Prostate gland (tissue), 2 donors: ENCODE measurements around the gene TTBK1. TPM values are rescaled to one million over a fixed set of nuclear protein-coding genes. Genes with fewer than 3 reads are reported as not detected.

Source experiments
- DNase-seq: peaks from one replicate; pipeline ENCODE4 v3.0.0-alpha.2; 2019; ENCODE audit warnings: low spot score
- H3K27ac ChIP-seq, 2 donors: fragments of 200-600 bp; sonication (generic); 2 replicates each; pipeline ENCODE4 v1.5.1; 2017 to 2019
- H3K27me3 ChIP-seq: fragments of 200-600 bp; sonication (generic); replicated peaks from 2 replicates; pipeline ENCODE4 v1.5.1; 2019; ENCODE audit not compliant: insufficient read depth
- H3K36me3 ChIP-seq, 2 donors: fragments of 200-600 bp; sonication (generic); 1 replicate in 1 of 2; 2 replicates in 1 of 2; pipeline versions ENCODE4 v1.5.1 to v1.8.1; 2017 to 2019
- H3K4me1 ChIP-seq: fragments of 200-600 bp; sonication (generic); replicated peaks from 2 replicates; pipeline ENCODE4 v1.5.1; 2019
- H3K4me3 ChIP-seq, 2 donors: fragments of 200-600 bp; sonication (generic); 2 replicates each; pipeline ENCODE4 v1.5.1; 2017 to 2019
- H3K9me3 ChIP-seq: fragments of 200-600 bp; sonication (generic); 2 replicates; pipeline ENCODE4 v1.5.1; 2017
- POLR2A ChIP-seq: fragments of 450-650 bp; IDR thresholded peaks from one replicate; pipeline ENCODE4 v1.6.1; 2016; ENCODE audit warnings: antibody characterized with exemption, mild to moderate bottlenecking
- POLR2AphosphoS5 ChIP-seq: sonication (generic); formaldehyde crosslinking; IDR thresholded peaks from one replicate; pipeline ENCODE4 v1.6.1; 2017; ENCODE audit warnings: antibody characterized with exemption
- WGBS: methylation state at CpG from one replicate; pipeline ENCODE4 v1.1.5; 2018; 5-methylcytosine and 5-hydroxymethylcytosine counted together
- intact Hi-C: fragments of 100-400 bp; cut with DNase I; formaldehyde crosslinking; loops from one replicate; pipeline ENCODE4 v1.14.2; 2022
- total RNA-seq, 2 donors: library from RNA; depleted of rRNA; stranded (reverse); fragments of >200 nt; gene quantifications; one replicate each; pipeline ENCODE4 v1.1.0, GENCODE V29; 2016
- TF ChIP-seq, protein P1 (sequence below), 4 experiments: fragments of 200-600 bp in 2 of 4; fragments of 450-650 bp in 2 of 4; sonication (generic) in 2 of 4; IDR thresholded peaks; 1 replicate in 3 of 4; 2 replicates in 1 of 4; pipeline ENCODE4 v1.5.1; 2016 to 2019; ENCODE audit warnings: antibody characterized with exemption in 4 of 4, mild to moderate bottlenecking in 2 of 4, moderate library complexity in 2 of 4

The TTBK1 gene
- total RNA-seq, 2 donors from 2014 or later, result 0.18 to 0.62 TPM

DNA sequence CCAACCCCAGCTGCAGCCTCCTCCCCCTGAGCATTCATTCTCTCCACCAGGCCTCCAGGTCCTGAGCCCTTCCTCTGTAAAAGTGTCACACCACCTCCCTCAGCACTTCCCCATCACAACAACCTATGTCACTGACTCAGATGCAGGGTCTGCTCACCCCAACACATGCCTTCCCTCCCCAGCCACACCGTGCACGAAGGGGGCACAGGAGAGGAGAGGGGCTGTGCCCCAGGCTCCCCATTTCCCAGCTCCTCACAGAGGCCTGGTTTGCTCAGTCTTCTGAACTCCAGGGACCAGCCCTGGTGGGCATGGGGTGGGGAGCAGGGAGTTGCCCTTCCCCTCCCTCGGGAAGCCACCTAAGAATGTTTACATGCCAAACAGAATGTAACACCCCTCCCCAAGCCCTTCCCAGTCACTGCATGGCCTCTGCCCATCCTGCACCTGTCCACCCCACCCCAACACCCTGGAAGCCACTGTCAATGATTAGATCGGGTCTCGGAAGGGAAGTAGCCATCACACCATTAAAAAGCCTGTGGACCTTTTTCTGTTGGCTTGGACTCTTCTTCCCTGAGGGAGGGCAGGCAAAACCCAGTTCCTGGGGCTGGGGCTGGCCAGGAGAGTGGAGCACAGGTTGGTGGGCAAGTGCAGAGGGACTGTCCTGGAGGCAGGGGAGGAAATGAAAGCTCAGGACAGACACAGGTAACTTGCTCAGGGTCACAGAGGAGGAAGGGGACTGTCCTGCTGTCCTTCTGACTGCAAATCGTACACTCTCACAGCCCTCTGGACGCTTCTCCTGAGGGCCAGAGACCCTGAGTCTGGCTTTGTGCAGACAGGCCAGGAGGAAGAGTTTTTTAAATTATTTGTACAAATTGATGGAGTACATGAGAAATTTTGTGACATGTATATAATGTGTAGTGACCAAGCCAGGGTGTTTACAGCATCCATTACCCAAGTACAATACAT, 44.7 kb downstream of the TTBK1 start:
- H3K27me3 ChIP-seq, result peaks cover 3% of the 10 kb centered on the region
- no peaks in the 10 kb centered on the region for H3K36me3 ChIP-seq
- H3K27ac ChIP-seq, result no peak overlapping the region
- no peak overlapping the region for H3K4me3 ChIP-seq
- no peaks in the 10 kb centered on the region for H3K9me3 ChIP-seq
- intact Hi-C loops, result no loop called here
- no peak for DNase-seq
- TF ChIP-seq, protein P1, sequence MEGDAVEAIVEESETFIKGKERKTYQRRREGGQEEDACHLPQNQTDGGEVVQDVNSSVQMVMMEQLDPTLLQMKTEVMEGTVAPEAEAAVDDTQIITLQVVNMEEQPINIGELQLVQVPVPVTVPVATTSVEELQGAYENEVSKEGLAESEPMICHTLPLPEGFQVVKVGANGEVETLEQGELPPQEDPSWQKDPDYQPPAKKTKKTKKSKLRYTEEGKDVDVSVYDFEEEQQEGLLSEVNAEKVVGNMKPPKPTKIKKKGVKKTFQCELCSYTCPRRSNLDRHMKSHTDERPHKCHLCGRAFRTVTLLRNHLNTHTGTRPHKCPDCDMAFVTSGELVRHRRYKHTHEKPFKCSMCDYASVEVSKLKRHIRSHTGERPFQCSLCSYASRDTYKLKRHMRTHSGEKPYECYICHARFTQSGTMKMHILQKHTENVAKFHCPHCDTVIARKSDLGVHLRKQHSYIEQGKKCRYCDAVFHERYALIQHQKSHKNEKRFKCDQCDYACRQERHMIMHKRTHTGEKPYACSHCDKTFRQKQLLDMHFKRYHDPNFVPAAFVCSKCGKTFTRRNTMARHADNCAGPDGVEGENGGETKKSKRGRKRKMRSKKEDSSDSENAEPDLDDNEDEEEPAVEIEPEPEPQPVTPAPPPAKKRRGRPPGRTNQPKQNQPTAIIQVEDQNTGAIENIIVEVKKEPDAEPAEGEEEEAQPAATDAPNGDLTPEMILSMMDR (IDR thresholded peaks at IDR 0.05), result no peak
- H3K4me1 ChIP-seq, result no peaks in the 10 kb centered on the region
- WGBS, result 62% methylated on average over 7 of the region's 7 CpGs

DNA sequence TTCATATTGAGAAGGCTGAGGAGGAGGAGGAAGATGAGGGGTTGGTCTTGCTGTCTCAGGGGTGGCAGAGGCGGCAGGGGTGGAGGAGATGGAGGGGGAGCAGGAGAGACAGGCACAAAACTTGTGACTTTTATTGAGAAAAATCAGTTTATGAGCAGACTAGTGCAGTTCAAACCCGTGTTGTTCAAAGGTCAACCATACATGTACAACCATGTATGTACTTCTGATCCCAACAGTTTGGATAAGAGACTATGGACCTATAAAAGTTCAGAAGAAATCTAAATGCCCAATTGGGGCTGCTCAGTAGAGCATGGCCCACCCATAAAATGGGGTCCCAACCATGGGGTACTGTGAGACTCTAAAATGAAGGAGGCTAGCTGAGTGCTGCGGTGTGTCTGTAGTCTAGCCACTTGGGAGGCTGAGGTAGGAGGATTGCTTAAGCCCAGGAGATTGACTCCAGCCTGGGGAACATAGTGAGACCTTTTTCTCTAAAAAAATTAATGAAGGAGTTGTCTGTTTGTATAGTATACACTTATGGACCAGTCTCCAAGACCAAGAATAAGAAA, 47.1 kb downstream of the TTBK1 start:
- intact Hi-C loops, result no loop called here
- 67% methylated on average over 3 of the region's 3 CpGs for WGBS
- no peak for DNase-seq

DNA sequence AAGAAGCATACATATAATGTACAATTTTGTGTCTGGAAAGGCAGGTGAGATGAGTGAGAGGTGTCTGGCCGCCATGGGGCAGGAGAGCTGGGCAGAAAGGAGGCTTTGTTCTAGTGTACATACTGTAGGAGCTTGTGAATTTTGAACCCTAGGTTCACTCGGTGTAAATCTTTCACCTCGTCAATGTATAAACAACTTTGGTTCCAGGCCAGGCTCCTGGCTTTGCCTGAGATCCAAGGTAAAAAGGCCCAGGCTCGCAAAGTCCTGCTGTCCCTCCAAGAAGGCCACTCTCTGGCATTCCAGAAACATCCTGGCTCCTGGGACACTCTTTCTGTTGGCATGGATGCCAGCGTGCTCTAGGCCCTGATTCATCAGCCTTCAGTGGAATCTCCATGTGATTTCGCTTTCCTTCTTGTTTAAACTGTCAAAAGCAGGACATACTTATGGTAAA, 47.6 kb downstream of the TTBK1 start:
- whole genome bisulfite sequencing, result 63% methylated on average over 6 of the region's 6 CpGs

More for the DNA sequence above, 47.1 kb downstream of the TTBK1 start:
- no peaks in the 10 kb centered on the region for H3K4me1 ChIP-seq
- no peaks in the 10 kb centered on the region for H3K36me3 ChIP-seq
- H3K9me3 ChIP-seq, result no peaks in the 10 kb centered on the region
- no peaks in the 10 kb centered on the region for H3K27me3 ChIP-seq
- H3K4me3 ChIP-seq, result no peak overlapping the region
- H3K27ac ChIP-seq, result no peak overlapping the region
- TF ChIP-seq POLR2AphosphoS5, result no peak
- no peak for TF ChIP-seq POLR2A
- TF ChIP-seq, protein P1 (IDR thresholded peaks at IDR 0.05), result no peak

DNA sequence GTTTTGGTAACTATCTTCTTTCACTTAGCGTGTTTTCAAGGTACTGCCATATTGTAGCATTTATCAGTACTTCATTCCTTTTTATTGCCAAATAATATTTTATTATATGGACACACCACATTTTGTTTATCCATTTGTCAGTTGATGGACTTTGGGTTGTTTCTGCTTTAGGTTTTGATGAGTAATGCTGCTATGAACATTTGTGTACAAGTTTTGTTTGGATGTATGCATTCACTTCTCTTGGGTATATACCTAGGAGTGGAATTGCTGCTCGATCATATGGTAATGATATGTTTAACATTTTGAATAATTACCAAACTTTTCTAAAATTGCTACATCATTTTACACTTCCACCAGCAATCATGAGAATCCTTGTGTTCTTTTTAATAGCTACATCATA, 48.4 kb downstream of the TTBK1 start:
- H3K27ac ChIP-seq, result no peak overlapping the region

More for the DNA sequence above, 47.6 kb downstream of the TTBK1 start:
- Histone ChIP-seq H3K27ac (no peak overlapping the region), H3K36me3 (no peaks in the 10 kb centered on the region), H3K9me3 (no peaks in the 10 kb centered on the region), H3K4me1 (no peaks in the 10 kb centered on the region), H3K4me3 (no peak overlapping the region), H3K27me3 (no peaks in the 10 kb centered on the region)
- no peak for DNase-seq
- TF ChIP-seq POLR2AphosphoS5 (no peak), POLR2A (no peak)
- TF ChIP-seq, protein P1 (IDR thresholded peaks at IDR 0.05), result no peak
- intact Hi-C loops, result no loop called here

More for the DNA sequence above, 48.4 kb downstream of the TTBK1 start:
- DNase-seq, result no peak
- Histone ChIP-seq H3K9me3 (no peaks in the 10 kb centered on the region), H3K27me3 (no peaks in the 10 kb centered on the region), H3K4me1 (no peaks in the 10 kb centered on the region), H3K4me3 (no peak overlapping the region), H3K36me3 (no peaks in the 10 kb centered on the region)
- no peak for TF ChIP-seq POLR2AphosphoS5
- no peak for TF ChIP-seq POLR2A
- TF ChIP-seq, protein P1 (IDR thresholded peaks at IDR 0.05), result no peak
- intact Hi-C loops, result no loop called here
- 90% methylated on average over 2 of the region's 2 CpGs for WGBS
